SW 1271 (cell line): Measurements from ENCODE around the gene CRIP2.

Experiments
- DNase-seq, 2 experiments: peaks; one replicate each; lab custom pipeline; 2025; lab: John Stamatoyannopoulos, UW

The CRIP2 gene

DNA sequence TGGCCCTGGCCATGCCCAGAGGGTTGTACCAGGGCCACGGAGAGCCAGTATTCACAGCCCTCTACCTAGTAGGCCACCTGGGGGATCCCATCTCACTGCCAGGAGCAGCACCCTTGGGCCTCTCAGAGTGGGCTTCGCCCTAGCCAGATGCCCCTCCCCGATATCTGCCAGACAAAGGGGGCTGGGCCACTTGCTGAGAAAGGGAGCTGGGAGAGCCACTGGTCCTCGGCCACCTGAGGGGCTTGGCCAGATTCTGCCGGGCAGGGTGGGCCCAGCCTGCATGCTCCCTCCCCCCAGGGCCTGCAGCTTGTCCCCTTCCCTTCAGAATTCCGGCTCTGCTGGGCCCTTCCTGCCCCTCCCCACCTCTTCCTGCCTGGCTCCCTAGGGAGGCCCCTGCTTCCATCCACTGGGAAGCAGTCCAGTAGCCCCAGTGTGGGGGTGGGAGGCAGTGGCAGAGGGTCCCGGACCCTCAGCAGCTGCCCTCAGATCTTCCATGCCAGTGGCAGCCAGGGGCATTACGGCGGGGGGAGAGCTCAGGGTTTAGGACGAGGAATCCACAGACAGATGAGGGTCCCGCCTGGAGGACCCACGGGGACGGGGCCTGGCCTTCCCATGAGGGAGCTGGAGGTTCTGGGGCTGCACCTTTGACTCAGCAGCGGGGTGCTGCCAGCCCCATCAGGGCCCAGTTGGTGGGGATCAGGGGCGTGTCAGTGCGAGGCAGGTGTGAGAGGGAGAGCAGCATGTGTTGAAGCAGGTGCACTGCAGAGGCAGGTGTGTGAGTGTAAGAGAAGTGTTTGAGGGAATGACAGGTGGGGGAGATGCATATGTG lies 2.4 kb downstream of the CRIP2 start:
- no peak for DNase-seq

DNA sequence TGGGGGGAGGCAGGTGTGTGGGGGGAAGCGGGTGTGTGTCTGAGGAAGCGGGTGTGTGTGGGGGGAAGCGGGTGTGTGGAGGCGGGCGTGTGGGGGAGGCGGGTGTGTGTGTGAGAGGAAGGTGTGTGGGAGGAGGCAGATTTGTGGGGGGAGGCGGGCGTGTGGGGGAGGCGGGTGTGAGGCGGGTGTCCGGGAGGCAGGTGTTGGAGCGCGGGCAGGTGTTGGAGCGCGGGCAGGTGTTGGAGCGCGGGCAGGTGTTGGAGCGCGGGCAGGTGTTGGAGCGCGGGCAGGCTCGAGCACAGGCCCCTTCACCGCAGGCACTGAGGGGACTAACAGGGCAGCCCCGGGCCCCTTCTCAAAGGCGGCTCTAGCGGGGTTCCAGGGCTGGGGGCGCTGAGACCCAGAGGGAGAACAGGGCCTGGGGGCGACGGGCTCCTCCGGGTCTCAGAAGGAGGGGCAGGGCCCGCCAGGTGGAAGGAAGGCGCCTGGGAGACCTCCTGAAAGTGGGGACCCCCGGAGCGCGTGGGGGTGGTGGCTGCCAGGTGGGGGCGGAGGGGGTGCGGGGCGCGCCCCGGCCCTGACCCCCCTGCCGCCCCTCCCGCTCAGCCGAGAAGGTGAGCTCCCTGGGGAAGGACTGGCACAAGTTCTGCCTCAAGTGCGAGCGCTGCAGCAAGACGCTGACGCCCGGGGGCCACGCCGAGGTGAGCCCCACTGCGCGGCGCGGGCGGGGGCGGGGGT lies 3.2 kb downstream of the CRIP2 start:
- DNase-seq, result no peak

GRCh38 chr14:105478398-105479251 lies 4.0 kb downstream of the CRIP2 start:
- DNase-seq, result no peak

DNA sequence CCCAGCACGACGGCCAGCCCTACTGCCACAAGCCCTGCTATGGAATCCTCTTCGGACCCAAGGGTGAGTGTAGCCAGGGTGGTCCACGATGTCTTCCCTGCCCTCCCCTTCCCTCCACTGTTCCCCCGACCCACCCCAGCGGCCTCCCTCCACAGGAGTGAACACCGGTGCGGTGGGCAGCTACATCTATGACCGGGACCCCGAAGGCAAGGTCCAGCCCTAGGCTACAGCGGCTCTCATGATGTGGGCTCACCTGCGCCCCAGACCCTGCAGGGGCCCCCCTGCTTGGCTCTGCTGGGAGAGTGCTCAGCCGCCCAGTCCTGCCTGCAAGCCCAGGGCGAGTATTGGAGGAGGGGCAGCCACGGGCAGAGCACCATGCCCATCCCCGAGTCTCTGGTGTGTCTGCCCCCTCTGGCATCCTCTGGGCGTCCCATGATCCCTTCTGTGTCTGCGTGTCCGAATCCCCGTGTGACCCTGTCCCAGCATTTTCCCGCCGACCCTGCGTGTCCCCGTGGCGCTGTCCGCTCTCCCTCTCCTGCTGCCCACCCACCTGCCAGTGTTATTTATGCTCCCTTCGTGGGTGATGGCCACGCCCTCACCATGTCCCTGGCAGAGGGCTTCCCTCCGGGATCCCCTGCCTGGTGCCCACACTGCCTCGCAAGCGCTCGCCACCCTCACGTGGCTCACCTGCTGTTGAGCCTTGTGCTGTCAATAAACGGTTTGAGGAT lies 5.0 kb downstream of the CRIP2 start:
- DNase-seq, result no peak

GRCh38 chr14:105480199-105480746 lies 5.7 kb downstream of the CRIP2 start:
- DNase-seq, result no peak

DNA sequence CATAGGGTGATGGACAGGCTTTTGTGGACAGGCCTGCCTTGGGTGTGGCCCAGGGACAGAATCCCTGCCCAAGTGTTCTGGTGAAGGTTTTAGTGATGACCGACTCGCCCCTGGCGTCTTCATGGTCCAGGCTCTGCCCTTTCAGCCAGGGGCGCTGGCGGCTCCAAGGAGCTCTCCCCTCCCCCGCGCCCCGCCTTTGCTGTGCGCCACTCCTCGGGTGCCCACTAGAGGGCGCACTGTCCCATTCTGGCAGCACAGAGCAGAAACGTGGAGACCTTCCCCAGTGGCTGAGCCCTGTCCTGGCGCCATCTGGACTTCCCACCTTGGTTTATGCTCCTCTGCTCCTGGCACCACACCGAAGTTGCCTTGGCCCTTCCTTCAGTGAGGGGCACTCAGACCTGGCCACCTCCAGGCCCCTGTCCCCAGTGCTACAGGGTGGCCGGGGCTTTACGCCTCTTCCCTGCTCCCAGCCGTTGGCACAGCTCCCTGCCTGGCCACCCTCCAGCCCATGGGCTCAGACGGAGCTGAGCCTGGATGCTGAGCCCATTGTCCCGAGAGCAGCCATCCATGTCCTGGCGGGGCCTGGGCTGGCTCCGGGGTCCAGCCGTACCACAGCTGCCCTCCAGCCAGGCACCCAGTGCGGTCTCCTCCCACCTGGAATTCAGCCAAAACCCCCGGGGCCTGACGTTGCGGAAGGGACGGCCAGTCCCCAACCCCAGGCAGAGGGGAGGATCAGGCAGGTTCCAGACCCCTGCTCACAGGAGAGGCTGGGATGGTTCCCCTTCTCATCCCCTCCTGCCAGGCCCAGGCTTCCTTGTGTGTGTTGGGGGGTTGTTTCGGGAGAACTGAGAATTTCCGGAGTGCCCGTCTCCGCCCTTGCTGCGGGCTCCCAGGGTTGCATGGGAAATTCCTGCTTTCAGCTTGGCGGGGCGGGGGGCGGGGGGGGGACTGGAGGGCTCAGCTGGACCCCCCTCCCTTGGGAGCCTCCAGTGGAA lies 6.5 kb downstream of the CRIP2 start:
- DNase-seq, result peak; percentile 85 to 88

DNA sequence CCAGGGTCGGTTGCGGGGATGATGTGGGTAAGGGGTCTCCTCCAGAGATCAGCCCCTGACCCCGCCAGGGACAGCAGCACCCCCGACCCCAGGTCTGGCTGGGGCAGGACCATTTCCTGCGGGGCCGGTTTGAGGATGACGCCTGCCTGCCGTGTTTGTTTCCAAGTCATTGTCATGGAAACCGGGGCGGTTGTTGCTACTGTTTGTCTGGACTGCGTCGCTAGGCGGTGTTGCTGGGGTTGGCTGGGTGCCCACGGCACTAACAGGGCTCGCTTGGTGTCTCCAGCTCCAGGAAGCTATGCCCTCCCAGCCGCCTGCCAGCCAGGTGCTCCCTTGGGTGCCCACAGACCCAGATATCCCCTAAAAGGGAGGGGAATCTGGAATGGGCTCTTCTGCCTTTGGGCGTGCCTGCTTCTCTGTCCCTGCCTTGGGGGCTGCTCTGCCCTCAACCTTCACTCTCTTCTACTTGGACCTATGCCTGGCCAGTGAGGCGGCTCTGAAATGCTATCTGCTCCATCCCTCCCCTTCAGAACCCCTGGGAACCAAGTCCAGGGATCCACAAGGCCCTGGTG lies 7.4 kb downstream of the CRIP2 start:
- DNase-seq, result peak; percentile 93 to 95

GRCh38 chr14:105482486-105483110 lies 8.0 kb downstream of the CRIP2 start:
- DNase-seq, result no peak

GRCh38 chr14:105483300-105484068 lies 8.9 kb downstream of the CRIP2 start:
- no peak for DNase-seq

- peak in 1 of 2 experiments; percentile 24 for DNase-seq
These were observed 9.7 kb downstream of the CRIP2 start for GRCh38 chr14:105484069-105484996.

DNA sequence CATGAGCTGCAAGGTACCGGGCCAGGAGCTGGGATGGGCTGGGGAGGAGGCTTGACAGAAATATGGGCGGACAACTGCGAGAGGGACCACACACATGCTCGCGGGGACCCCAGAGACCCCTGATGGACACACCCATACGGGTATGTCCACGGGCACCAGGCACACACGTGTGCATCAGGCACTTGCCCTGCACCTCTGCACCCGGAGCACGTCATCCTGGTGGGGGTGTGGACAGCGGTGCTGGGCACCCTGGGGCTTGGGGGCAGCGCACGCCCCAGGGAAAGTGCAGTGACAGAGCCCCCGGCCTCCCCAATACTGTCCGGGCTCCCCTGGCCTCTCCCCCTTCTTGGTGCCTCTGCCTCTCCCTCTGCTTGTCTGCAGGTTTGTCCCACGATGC lies 10.4 kb downstream of the CRIP2 start:
- DNase-seq, result no peak

GRCh38 chr14:105485739-105486162 lies 11.1 kb downstream of the CRIP2 start:
- peak in 1 of 2 experiments; percentile 22 for DNase-seq

DNA sequence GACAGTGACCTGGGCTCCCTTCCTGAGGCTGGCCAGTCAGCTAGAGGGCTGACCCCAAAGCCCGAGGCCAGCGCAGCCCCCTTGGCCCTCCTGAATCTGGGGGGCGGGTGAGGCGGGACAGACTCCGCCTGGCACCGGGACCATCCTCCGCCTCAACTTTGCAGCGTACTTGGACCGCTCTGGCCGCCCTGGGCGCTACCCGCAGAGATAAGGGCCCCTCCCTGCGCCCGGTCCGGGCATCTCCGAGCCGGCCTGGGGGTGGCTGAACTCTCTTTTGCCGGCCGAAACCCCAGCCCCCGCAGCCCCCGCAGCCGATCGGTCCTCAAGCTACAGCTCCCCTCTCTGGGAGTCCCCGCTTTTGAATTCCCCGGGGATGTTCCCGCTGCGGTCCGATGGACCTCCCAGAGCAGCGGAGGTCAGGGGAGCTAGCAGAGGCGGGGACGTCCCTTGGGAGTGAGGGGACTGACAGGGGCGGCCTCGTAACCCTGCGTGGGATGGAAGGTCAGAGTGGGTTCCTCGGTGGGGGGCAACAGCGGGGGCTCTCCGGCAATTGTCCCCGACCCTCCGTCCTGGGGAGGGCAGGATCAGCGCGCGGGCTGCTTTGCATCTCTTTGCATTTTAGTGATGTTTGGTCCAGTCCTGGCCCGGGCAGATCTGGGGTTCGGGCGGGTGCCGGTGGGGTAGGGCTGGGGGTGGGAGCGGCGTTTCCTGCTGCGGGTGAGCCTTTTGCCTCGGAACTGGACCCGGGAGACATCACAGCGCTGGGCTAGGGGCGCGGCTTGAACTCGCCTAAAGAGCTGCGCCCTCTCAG lies 11.7 kb downstream of the CRIP2 start, which contains the start of gene CRIP1:
Gene CRIP1 (plus strand): TSS at position 724 of the 811 bp plus-strand sequence. CDS start 374 bp downstream, outside the sequence.
- DNase-seq, result no peak

DNA sequence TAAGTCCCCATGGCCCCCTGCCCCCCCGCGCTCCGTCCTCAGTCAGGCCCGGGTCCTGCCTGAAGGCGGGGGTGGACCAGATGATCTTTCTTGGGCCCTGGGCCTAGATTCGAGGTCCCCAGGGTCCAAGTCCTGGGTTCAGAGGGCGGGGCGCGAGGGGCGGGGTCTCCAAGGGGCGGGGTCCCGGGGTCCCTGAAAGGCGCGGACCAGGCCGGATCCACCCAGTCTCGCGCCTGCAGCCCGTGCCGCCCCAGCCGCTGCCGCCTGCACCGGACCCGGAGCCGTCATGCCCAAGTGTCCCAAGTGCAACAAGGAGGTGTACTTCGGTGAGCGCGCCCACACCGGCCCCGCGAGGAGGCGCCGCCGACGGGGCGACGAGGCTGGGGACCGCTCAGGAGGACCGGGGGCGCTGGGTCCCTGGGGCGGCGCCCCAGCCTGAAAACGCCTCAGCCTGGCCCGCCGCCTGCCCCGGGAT lies 12.4 kb downstream of the CRIP2 start:
- DNase-seq, result no peak

DNA sequence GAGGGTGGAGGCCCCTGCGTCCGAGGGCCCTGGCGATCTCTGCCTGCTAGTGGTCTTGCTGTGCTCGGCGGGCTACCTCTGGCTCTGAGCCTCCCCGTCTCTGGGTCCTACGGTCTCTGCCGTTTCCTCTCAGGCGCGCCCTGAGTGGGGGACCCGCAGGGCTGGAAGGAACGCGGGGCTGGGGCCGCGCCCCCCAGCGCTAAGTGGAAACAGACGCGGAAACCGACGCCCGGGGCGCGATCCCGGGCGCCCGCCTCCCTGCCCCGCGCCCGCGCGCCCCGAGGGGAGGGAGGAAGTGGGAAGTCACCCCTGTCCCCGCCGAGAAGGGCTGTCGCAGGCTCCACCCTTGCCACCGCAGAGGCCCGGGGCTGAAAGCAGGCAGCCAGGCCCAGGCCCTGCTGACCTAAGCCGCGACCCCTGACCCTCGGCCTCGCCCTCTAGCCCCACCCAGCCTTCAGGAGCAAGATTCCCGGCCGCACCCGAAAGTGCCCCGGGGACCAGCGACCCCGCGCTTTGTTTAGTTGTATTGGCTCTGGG lies 12.9 kb downstream of the CRIP2 start:
- no peak for DNase-seq
